GM06990 (cell line): ENCODE data around the gene EMX1.

Experiments used
- DNase-seq: peaks from one replicate; pipeline ENCODE4 v3.0.0-alpha.2; 2011; ENCODE audit not compliant: insufficient read length; ENCODE audit errors: extremely low read depth
- H3K27me3 ChIP-seq: replicated peaks from 2 replicates; pipeline ENCODE4 v1.6.0; 2011; ENCODE audit warnings: low read length; ENCODE audit not compliant: control insufficient read depth, insufficient read depth
- H3K36me3 ChIP-seq: 2 replicates; pipeline ENCODE4 v1.5.1; 2011; ENCODE audit warnings: low read length; ENCODE audit not compliant: control insufficient read depth, insufficient read depth
- H3K4me3 ChIP-seq: replicated peaks from 2 replicates; pipeline ENCODE4 v1.5.1; 2011; ENCODE audit warnings: low read depth, mild to moderate bottlenecking, control low read depth, low read length
- TF ChIP-seq, protein P1 (sequence below): IDR thresholded peaks from 2 replicates; pipeline ENCODE4 v1.5.1; 2011; ENCODE audit warnings: low read length, control low read depth, mild to moderate bottlenecking, inconsistent platforms; ENCODE audit not compliant: insufficient read depth, poor library complexity, severe bottlenecking

Gene EMX1

GRCh38 chr2:72925328-72925943, 8.1 kb downstream of the EMX1 start:
- no peak for DNase-seq
- TF ChIP-seq, protein P1, sequence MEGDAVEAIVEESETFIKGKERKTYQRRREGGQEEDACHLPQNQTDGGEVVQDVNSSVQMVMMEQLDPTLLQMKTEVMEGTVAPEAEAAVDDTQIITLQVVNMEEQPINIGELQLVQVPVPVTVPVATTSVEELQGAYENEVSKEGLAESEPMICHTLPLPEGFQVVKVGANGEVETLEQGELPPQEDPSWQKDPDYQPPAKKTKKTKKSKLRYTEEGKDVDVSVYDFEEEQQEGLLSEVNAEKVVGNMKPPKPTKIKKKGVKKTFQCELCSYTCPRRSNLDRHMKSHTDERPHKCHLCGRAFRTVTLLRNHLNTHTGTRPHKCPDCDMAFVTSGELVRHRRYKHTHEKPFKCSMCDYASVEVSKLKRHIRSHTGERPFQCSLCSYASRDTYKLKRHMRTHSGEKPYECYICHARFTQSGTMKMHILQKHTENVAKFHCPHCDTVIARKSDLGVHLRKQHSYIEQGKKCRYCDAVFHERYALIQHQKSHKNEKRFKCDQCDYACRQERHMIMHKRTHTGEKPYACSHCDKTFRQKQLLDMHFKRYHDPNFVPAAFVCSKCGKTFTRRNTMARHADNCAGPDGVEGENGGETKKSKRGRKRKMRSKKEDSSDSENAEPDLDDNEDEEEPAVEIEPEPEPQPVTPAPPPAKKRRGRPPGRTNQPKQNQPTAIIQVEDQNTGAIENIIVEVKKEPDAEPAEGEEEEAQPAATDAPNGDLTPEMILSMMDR, result no peak
- no peaks in the 10 kb centered on the region for H3K36me3 ChIP-seq
- no peaks in the 10 kb centered on the region for H3K27me3 ChIP-seq
- H3K4me3 ChIP-seq, result no peak overlapping the region

DNA sequence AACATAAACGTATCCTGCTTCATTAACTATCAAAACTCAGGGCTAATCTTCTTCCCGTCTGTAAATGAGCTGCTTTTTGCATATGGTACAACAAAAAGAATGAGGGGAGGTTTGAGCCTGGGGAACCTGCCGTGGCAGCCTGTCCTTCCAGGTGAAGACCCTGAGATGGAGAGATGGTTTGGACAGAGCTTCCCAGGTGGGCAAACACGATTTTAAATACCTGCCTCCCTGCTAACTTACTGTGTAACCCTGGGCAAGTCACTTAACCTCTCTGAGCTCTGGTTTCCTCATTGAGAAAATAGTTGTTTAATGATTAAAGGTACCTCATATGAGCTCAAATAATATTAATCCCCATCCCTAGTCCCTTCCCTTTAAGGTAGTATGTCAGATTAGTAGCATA, 9.0 kb downstream of the EMX1 start:
- no peak for DNase-seq
- H3K36me3 ChIP-seq, result no peaks in the 10 kb centered on the region
- TF ChIP-seq, protein P1, result no peak
- H3K4me3 ChIP-seq, result no peak overlapping the region
- no peaks in the 10 kb centered on the region for H3K27me3 ChIP-seq

GRCh38 chr2:72926811-72927465, 9.6 kb downstream of the EMX1 start:
- H3K27me3 ChIP-seq, result no peaks in the 10 kb centered on the region
- TF ChIP-seq, protein P1, result no peak
- H3K4me3 ChIP-seq, result no peak overlapping the region
- DNase-seq, result no peak
- H3K36me3 ChIP-seq, result no peaks in the 10 kb centered on the region

DNA sequence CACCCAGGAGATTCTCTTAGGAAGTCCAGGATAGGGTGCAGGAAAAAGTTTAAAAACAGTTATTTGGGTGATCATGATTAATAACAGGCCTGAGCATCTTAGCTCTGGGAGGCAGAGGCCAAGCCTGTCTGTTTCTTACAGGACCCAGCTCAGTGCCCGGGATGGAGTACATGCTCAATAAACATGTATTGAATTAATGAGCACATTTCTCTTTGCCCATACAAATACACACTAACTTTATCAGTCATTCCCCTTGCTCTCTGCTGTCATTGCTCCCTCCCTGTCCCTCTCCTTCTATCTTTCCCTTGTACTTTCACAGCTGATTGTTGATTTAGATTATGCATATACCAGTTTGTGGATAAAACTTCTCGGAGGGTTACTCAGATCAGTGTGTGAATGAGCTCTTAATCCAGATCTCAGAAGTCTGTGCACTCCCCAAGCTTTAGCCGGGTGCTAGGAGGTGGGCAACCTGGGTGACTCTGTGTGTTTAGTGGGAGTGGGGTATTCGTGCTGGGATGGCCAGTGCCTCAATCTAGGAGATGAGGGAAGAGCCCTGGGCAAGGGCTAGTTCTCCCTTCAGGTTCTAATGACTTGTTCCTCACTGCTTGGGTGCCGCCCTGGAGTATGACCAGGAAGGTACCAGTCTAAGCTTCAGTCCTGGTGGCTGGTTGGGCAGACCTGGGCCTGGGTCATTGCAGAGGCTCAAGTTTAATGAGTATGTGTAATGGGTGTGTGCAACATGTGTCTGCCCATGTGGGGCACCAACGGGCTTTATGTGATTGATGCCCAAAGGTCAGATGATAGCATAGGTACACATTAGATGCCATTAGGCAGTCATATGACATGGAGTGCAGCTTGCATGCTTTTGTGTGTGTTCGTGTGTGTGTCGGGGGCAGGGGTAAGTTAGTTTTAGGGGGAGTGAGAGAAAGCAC, 10.6 kb downstream of the EMX1 start:
- Histone ChIP-seq H3K4me3 (no peak overlapping the region), H3K27me3 (no peaks in the 10 kb centered on the region), H3K36me3 (no peaks in the 10 kb centered on the region)
- no peak for DNase-seq
- TF ChIP-seq, protein P1, result no peak

GRCh38 chr2:72929010-72929409, 11.7 kb downstream of the EMX1 start:
- TF ChIP-seq, protein P1, result no peak
- Histone ChIP-seq H3K36me3 (no peaks in the 10 kb centered on the region; the same call in 1 of the 2 replicates), H3K4me3 (no peak overlapping the region), H3K27me3 (no peaks in the 10 kb centered on the region)
- no peak for DNase-seq
